ENCODE data around the gene PSMB5.
A peak's percentile ranks its signal among the peaks of the same experiment; 100 is the strongest.

Gene PSMB5

DNA sequence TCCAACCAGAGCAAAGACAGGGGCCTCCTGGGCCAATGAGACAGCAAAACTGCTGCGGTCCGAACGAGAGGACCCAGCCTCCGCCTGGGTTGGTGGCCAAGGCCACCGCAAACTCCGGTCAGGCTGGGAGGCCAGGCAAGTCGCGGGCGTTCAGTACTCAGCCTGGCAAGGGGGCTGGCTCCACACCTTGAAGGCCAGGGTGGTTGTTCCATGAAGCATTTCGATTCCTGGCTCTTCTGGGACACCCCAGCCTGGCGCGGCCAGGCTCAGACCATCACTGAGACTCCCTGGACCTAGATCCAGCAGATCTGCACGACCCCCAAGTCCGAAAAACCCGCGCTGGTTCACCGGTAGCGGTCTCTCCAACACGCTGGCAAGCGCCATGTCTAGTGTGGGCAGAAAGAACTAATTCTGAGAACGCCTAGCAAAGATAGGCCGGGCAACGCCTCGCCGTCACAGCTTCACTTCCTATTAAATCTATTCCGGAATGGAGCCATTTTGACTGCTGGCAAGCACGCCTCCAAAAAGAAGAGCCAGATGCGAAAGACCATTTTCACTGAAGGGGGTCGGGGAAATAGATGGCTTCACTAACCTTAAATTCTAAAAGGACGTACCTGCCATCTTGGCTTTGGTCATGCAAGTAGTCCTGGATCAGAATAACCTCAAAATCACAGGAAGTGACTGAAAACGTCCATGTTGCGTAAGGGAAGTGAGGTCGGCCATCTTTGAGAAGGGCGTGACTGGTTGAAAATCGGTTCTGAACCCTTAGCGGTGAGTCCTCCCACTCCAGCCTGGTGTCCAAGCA is at the start of gene PSMB5:
Gene PSMB5, minus strand, starts transcription at position 403 of the 805 bp plus-strand sequence. Its CDS starts 19 bp downstream, at position 384.
- DNase-seq (ENCODE audit: low spot score), result peak; percentile 92
- no peak for TF ChIP-seq CTCF (IDR thresholded peaks at IDR 0.05; ENCODE audit: extremely low read depth, insufficient read depth, missing control alignments)
- in situ Hi-C loops (cut with MboI; ENCODE audit: low pct_unique_long_range_greater_than_20kb, low sequenced_read_pairs, unreplicated experiment), result no loop called here

- no peak for TF ChIP-seq CTCF (IDR thresholded peaks at IDR 0.05; ENCODE audit: extremely low read depth, insufficient read depth, missing control alignments)
- no peak for DNase-seq (ENCODE audit: low spot score)
- in situ Hi-C loops (cut with MboI; ENCODE audit: low pct_unique_long_range_greater_than_20kb, low sequenced_read_pairs, unreplicated experiment), result no loop called here
Measured at GRCh38 chr14:23080474-23080873, 45.8 kb upstream of the PSMB5 start.

- no peak for DNase-seq (ENCODE audit: low spot score)
Measured at GRCh38 chr14:23079716-23080115, 45.0 kb upstream of the PSMB5 start.

DNA sequence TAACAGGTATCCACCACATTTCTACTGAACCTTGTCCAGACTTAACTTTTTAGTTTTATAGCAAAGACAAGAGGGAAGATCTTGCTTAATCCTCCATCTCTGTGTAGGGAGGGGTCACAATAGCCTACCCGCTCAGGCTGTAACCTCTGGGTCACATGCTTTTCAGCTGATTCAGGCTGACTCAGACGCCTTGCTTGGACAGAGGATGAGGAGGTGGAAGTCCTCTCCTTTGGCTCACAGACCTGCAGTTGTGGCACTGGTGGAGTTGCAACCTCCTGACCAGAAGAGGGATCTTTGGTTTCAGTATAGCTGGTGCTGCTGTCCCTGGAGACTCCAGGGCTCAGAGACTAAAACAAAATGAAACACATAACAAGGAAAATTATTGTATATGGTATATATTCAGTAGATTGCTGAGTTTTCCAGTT is 44.0 kb upstream of the PSMB5 start:
- in situ Hi-C loops (cut with MboI; ENCODE audit: low pct_unique_long_range_greater_than_20kb, low sequenced_read_pairs, unreplicated experiment), result no loop called here
- no peak for TF ChIP-seq CTCF (IDR thresholded peaks at IDR 0.05; ENCODE audit: extremely low read depth, insufficient read depth, missing control alignments)
- no peak for DNase-seq (ENCODE audit: low spot score)

More at GRCh38 chr14:23079716-23080115, 45.0 kb upstream of the PSMB5 start:
- no peak for TF ChIP-seq CTCF (IDR thresholded peaks at IDR 0.05; ENCODE audit: extremely low read depth, insufficient read depth, missing control alignments)
- in situ Hi-C loops (cut with MboI; ENCODE audit: low pct_unique_long_range_greater_than_20kb, low sequenced_read_pairs, unreplicated experiment), result no loop called here

DNA sequence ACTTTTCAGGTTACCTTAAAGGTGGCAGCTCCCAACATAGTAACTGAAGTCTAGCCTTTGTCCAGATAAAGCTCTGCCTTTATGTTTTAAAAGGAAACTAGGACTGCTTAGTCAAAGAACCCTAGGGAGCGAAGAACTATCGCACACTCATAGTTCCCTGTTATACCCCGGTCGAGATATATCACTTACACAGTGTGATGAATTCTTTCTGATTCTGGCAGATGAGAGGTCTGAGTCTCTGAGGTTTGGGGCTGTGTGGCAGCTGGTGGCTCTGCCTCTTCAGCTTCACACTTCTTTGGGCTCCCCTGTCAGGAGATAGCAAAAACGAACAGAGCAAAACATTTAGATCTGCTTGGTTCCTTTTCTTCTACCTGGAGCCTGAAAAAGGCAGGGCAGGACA is 43.3 kb upstream of the PSMB5 start:
- in situ Hi-C loops (cut with MboI; ENCODE audit: low pct_unique_long_range_greater_than_20kb, low sequenced_read_pairs, unreplicated experiment), result no loop called here
- TF ChIP-seq CTCF (IDR thresholded peaks at IDR 0.05; ENCODE audit: extremely low read depth, insufficient read depth, missing control alignments), result no peak
- DNase-seq (ENCODE audit: low spot score), result no peak

DNA sequence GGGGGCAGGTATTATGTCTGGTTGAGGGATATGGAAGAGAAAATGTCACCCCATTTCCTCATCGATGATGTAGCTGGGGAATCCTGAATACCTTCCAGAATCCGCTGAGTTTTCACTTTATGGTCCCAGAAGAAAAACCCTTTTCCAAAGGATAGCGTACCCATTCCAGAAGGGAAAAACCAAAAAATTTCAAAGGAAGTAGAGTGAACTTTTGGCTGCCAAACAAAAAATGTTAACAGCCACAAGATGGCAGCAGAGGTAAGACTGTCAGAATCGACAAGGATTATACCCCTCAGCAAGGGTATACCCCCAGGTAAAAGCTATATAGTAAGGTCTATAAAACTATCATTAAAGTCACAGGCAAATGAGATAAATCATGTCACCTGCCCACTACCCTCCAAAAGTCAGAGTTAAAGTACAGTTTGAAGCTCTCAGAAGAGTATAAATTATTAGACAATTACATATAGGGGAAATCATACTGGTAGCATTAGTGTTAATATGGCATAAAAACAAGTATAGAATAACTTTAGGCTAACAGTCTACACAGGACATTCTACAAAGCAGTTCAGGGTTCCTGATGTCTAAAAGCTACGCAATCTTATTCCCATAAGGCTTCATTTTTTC is 42.2 kb upstream of the PSMB5 start:
- no peak for DNase-seq (ENCODE audit: low spot score)
- peak; percentile 59 for TF ChIP-seq CTCF (IDR thresholded peaks at IDR 0.05; ENCODE audit: extremely low read depth, insufficient read depth, missing control alignments)
- in situ Hi-C loops (cut with MboI; ENCODE audit: low pct_unique_long_range_greater_than_20kb, low sequenced_read_pairs, unreplicated experiment), result no loop called here
